Measurements from ENCODE around the gene PKP2. TPM values are rescaled to one million over a fixed set of nuclear protein-coding genes. Genes with fewer than 3 reads are reported as not detected.

Gene PKP2
- total and polyA plus RNA-seq, 9 of the 15 experiments (the other 6 are each of a cell fraction or from before 2014, with no cell fraction given): 1.6 to 4.2 (median 2.8) TPM

DNA sequence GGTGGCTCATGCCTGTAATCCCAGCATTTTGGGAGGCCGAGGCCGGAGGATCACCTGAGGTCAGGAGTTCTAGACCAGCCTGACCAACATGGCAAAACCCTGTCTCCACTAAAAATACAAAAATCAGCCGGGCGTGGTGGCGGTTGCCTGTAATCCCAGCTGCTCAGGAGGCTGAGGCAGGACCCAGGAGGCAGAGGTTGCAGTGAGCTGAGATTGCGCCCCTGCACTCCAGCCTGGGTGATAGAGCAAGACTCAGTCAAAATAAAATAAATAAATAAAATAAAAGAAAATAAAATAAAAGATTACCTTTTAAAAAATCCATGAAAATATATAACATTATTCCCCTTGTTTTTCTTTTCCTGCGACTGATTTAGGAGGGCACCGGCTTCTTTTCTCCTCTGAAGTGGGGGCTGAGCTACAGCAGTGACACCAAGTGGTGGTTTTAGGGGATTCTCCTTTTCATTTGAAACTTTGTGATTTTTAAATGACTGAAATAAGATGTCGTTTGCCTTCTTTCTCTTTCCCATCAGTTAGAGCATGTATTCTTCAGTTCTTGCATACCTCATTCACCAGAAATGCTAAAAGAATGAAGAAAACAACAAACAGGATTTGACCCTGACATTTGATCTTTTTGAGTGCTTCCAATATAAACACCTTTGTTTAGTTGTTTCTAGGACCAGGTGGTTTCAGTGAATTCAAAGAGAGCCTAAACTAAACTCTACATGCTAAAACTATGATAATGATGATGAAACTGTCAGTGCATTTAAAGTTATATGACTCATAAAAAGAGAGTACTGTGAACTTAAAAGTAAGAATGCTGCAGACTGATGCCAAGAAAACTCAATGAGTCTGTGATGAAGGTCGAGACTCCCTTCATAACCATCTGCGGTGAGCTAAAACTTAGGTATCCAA lies 22.6 kb upstream of the PKP2 start (continued):
- TF ChIP-seq, protein P1, sequence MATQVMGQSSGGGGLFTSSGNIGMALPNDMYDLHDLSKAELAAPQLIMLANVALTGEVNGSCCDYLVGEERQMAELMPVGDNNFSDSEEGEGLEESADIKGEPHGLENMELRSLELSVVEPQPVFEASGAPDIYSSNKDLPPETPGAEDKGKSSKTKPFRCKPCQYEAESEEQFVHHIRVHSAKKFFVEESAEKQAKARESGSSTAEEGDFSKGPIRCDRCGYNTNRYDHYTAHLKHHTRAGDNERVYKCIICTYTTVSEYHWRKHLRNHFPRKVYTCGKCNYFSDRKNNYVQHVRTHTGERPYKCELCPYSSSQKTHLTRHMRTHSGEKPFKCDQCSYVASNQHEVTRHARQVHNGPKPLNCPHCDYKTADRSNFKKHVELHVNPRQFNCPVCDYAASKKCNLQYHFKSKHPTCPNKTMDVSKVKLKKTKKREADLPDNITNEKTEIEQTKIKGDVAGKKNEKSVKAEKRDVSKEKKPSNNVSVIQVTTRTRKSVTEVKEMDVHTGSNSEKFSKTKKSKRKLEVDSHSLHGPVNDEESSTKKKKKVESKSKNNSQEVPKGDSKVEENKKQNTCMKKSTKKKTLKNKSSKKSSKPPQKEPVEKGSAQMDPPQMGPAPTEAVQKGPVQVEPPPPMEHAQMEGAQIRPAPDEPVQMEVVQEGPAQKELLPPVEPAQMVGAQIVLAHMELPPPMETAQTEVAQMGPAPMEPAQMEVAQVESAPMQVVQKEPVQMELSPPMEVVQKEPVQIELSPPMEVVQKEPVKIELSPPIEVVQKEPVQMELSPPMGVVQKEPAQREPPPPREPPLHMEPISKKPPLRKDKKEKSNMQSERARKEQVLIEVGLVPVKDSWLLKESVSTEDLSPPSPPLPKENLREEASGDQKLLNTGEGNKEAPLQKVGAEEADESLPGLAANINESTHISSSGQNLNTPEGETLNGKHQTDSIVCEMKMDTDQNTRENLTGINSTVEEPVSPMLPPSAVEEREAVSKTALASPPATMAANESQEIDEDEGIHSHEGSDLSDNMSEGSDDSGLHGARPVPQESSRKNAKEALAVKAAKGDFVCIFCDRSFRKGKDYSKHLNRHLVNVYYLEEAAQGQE (IDR thresholded peaks at IDR 0.05; ENCODE audit: borderline replicate concordance): peak; percentile 48; the same call in 1 of the 2 replicates
- TF ChIP-seq, protein P1 (CRISPR knock-in tag; IDR thresholded peaks at IDR 0.05; ENCODE audit: low read depth): no peak
- no peak for TF ChIP-seq PTRF (tag; IDR thresholded peaks at IDR 0.05)
- no peak for TF ChIP-seq PHF8 (IDR thresholded peaks at IDR 0.05; ENCODE audit: borderline replicate concordance, low read length)
